Erythroblast (primary cell): ENCODE data around the gene ZNF778.

Experiments
- GATA1 ChIP-seq: IDR thresholded peaks from 2 replicates; pipeline ENCODE4 v1.6.1; 2011; ENCODE audit warnings: low read depth, mild to moderate bottlenecking, control low read depth, low read length, moderate library complexity
- POLR2A ChIP-seq: IDR thresholded peaks from 2 replicates; pipeline ENCODE4 v1.6.1; 2011; ENCODE audit warnings: mild to moderate bottlenecking, low read length

DNA sequence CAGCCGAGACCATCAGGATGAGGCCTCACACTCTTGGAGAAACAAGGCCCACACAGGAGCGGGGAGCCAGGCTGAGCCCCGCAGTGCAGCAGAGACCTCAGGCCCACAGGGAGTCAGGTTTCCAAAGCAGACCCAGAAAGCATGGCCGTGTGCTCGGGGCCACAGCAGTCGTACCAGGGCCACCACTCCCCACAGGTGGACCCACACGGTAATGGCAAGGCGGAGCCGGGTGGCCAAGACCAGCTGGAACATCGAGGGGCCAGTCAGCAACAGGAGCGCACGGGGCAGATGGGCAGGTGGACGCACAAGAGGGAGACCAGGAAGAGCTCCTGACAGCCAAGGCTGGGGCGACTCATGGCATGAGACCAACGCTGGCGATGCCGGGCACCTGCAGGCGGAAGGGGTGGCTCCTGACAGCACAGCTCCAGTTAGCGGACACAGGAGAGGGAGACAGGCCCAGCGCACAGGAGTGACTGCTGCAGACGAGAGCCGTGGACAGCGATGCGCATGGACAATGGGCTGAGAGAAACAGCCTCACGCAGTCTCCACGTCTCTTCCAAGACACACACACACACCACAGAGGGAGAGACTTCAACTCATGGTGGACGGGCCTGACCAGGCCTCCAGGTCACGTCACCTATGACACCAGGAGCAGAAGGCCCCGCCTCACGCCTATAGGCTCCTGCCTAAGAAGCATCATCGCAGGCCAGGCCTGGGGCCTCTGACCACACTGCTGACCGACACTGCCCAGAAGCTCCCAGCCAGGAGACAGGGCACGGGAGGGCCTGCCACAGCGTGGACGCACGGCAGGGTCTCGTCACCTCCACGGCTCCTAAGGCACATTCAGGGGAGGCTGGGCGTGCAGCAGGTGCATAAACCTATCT is 58.6 kb downstream of the ZNF778 start:
- TF ChIP-seq POLR2A = no peak
- TF ChIP-seq GATA1 = no peak
